ENCODE measurements around the gene LETMD1. TPM values are rescaled to one million over a fixed set of nuclear protein-coding genes. Genes with fewer than 3 reads are reported as not detected.

Gene LETMD1
- total and polyA plus RNA-seq, 9 of the 15 experiments (the other 6 are each of a cell fraction or from before 2014, with no cell fraction given), result 58.7 to 163 (median 75.4) TPM

- TF ChIP-seq CUX1 (CRISPR knock-in tag; IDR thresholded peaks at IDR 0.05) (no peak), SMC3 (conservative IDR thresholded peaks at IDR 0.05; ENCODE audit: insufficient read depth, low read depth, low read length) (no peak), L3MBTL2 (IDR thresholded peaks at IDR 0.05) (peak; percentile 67; the same call in 1 of the 2 replicates), ERF (CRISPR knock-in tag; IDR thresholded peaks at IDR 0.05) (no peak), FOXJ3 (CRISPR knock-in tag; IDR thresholded peaks at IDR 0.05) (no peak), SPI1 (IDR thresholded peaks at IDR 0.05; ENCODE audit: borderline replicate concordance, low read depth, low read length) (0 out of 2 replicates have a peak, but pooled peaks have one; percentile 29), ZNF212 (CRISPR knock-in tag; IDR thresholded peaks at IDR 0.05) (no peak), STAT5A (IDR thresholded peaks at IDR 0.05; ENCODE audit: borderline replicate concordance, low read length) (peak; percentile 77), FOXM1 (IDR thresholded peaks at IDR 0.05; ENCODE audit: low read depth) (peak; percentile 81), FOXM1 (CRISPR knock-in tag; IDR thresholded peaks at IDR 0.05; ENCODE audit: low read depth) (no peak), ZNF695 (CRISPR knock-in tag; IDR thresholded peaks at IDR 0.05) (no peak), TAF15 (IDR thresholded peaks at IDR 0.05; ENCODE audit: low read depth, low read length) (no peak), ARNT (IDR thresholded peaks at IDR 0.05) (peak; percentile 57 to 65; a peak in 1 of 4 replicates), ETS1 (conservative IDR thresholded peaks at IDR 0.05; ENCODE audit: control insufficient read depth, low read depth, low read length) (no peak), CBFA2T3 (IDR thresholded peaks at IDR 0.05) (peak; percentile 97), BCOR (IDR thresholded peaks at IDR 0.05) (0 out of 2 replicates have a peak, but pooled peaks have one; percentile 45), CSDE1 (IDR thresholded peaks at IDR 0.05) (no peak), PRDM10 (IDR thresholded peaks at IDR 0.05; ENCODE audit: partially characterized antibody) (peak; percentile 76), TEAD4 (IDR thresholded peaks at IDR 0.05; ENCODE audit: low read length) (peak; percentile 92), TEAD4 (CRISPR knock-in tag; IDR thresholded peaks at IDR 0.05; ENCODE audit: borderline replicate concordance) (no peak), MXI1 (IDR thresholded peaks at IDR 0.05; ENCODE audit: low read depth, low read length) (0 out of 2 replicates have a peak, but pooled peaks have one; percentile 47)
Measured at GRCh38 chr12:51021694-51022093, 26.4 kb upstream of the LETMD1 start (continued).

Data from K562 (cell line).